SK-N-DZ (cell line): Measurements from ENCODE around the gene CCDC3.
"Not testable (repeated sequence)": the region's sequence is repeated elsewhere in the genome, so short reads cannot be mapped to it uniquely, and the experiment has no call there.

Experiments
- DNase-seq: peaks from one replicate; pipeline ENCODE4 v3.0.0-alpha.2; 2015; ENCODE audit warnings: low spot score

CCDC3 gene

DNA sequence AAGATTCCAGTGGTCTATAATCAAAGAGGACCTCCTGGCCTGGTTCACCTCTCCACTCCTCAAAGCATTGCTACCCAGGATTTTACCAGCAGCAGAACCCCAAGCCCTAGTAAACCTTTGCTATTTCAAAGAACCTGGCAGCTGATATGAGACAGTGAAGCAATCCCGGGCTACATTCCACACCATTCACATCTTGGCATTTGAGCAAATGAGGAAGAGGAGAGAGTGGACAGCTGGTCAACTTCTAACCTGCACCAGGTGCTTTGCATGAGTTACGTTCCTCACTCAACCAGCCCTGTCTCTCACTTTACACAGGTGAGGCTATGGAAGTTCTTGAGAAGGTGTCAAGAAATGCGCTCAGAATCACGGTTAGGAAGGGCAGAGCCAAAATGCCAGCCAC lies 1.1 kb downstream of the CCDC3 start:
- no peak for DNase-seq

- no peak for DNase-seq
These were observed 1.7 kb downstream of the CCDC3 start for GRCh38 chr10:12999849-13000248.

- no peak for DNase-seq
These were observed 6.1 kb downstream of the CCDC3 start for GRCh38 chr10:12995425-12995861.

- no peak for DNase-seq
These were observed 7.9 kb downstream of the CCDC3 start for GRCh38 chr10:12993595-12993994.

GRCh38 chr10:12985347-12985746 lies 16.2 kb downstream of the CCDC3 start:
- DNase-seq, result no peak

DNA sequence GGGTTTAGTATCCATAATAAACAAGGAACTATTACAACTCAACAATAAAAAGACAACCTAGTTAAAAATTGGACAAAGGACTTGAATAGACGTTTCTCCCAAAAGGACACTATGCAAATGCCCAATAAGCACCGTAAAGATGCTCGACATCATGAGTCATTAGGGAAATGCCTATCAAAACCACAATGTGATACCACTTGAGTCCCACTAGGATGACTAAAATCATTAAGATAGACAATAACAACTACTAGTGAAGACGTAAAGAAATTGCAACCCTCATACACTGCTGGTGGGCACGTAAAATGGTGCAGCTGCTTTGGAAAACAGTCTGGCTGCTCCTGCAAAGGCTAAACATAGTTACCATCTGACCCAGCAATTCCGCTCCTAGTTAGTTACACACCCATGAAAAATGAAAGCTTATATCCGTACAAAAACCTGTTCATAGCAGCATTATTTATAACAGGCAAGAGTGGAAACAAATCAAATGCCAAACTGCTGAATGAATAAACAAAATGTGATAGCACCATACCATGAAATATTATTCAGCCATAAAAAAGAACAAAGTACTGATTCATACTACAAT lies 17.3 kb downstream of the CCDC3 start:
- DNase-seq, result no peak

DNA sequence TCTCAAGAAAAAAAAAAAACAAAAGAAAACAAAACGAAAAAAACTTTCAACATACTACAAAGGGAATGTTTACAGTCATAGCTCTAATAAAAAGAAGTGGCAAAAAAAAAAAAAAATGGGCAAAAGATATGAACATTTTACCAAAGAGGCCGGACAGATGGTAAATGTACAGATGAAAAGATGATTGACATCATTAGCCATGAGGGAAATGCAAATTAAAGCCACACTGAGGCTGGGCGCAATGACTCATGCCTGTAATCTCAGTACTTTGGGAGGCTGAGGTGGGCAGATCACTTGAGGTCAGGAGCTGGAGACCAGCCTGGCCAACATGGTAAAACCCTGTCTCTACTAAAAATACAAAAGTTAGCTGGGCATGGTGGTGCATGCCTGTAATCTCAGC lies 17.9 kb downstream of the CCDC3 start:
- DNase-seq, result not testable (repeated sequence)

DNA sequence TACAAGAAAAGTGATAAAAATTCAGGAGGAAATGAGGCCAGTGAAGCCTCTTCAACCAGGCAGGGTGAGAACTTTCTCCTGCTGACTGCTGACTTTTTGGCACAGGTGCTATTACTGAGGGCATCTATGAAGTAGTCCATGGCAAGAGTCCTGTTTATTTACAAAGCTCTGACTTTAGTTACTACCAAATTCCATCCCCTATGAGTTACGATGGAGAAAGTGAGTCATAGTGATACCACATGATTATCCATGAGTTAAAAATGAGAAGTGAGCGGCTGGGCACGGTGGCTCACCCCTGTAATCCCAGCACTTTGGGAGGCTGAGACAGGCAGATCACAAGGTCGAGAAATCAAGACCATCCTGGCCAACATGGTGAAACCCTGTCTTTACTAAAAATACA lies 19.9 kb downstream of the CCDC3 start:
- DNase-seq, result no peak

DNA sequence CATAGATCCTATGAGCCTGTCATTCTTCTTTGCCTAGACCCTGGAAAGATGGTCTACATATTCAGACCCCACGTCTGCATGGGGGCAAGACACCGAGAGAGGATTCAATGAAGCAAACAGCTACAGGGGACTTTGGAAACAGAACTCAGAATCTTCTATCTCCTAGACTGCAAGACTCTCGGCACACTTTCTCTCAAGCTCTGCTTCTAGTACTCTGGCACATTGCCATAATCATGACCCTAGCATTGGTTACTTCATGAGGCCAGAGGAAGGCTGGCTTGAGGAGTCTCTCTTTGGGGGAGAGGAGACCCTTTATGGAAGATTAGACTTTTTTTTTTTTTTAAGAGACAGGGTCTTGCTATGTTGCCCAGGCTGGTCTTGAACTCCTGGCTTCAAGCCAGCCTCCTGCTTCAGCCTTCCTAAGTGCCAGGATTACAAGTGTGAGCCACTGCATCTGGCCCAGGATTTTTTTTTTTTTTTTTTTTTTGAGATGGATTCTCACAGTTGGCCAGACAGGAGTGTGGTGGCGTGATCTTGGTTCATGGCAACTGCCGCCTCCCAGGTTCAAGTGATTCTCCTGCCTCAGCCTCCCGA lies 20.7 kb downstream of the CCDC3 start:
- DNase-seq, result peak; percentile 22

GRCh38 chr10:12980102-12980661 lies 21.3 kb downstream of the CCDC3 start:
- DNase-seq, result peak; percentile 97

DNA sequence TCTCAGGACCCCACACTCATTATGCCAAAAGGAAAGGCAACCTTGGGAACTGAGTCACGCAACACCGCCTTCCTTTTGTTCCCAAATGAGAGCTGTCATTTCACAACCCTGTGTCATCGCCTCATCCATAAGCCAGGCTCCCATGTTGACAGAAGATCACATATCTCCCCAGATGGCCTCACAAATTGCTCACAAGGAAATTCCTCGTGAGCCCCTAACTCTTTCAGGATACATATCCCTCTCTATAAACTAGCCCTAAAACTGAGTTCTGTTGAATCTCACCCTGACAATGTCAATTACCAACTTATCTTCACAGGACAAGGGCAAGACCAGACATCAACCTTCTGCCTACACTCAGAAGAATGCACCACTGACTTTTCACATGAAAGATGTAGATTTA lies 22.6 kb downstream of the CCDC3 start:
- DNase-seq, result peak; percentile 98

DNA sequence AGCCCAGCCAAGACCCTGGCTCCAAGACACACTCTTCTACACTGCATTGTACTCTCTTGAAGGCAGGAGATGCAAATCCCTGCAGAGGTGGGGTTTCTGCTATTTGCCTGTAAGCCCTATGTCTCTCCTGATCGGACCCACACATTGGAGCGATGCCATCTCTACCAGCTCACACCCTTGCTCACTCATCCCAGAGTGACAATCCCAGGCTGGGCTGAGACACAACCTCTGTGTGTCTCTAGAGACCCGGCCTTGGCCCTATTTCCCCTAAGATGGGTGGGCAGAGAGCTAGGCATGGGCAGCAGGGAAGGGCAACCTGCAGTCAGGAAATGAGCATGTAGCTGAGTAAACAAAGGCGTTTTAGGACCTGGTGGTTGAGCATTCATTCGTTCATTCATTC lies 25.6 kb downstream of the CCDC3 start:
- DNase-seq, result no peak

DNA sequence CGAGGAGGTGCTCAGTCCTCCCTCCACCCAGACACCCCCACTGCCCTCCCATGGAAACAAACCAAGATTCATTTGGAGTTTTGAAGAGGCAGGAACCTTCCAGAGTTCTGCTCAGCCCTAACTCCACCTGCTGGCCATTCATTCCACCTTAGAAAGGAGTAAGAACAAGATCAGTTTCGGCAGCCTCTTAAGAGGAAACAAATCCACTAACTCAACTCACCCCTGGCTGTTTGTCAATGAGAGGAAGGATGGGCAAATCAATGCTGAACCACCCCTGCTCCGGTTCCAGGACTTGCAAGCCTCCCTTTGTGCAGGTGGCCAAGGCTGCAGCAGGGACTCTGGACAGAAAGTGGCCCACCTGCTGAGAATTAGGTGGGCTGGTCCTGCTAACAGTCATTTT lies 26.2 kb downstream of the CCDC3 start:
- DNase-seq, result no peak

GRCh38 chr10:12974491-12975199 lies 26.9 kb downstream of the CCDC3 start:
- no peak for DNase-seq

GRCh38 chr10:12974078-12974477 lies 27.4 kb downstream of the CCDC3 start:
- DNase-seq, result no peak

DNA sequence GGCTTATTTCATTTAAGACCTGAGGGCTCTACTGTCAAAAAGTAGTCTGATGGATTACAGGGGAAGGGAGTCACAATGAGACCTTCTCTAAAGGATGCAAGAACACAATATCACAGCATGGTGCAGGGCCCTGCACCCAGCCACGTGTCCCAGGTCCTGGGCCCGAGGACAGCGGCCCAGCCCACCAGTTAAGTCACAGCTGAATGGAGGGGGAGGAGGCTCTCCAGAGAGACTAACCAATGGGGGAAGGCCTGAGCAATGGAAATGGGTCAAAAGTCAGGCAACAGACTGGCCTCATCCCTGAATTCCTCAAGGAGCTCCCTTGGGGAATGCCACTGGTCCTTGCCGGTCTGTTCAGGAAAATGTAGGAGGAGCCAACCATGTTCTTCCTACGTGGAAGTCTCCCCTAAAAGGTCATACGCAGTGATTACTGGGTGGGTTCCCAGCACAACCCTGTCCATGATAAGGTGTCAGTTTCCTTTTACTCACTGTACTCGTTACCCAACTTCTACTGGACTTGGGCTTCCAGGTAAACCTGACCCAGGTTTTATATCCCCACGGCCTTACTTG lies 28.3 kb downstream of the CCDC3 start:
- DNase-seq, result peak; percentile 19

GRCh38 chr10:12972146-12972545 lies 29.4 kb downstream of the CCDC3 start:
- no peak for DNase-seq

DNA sequence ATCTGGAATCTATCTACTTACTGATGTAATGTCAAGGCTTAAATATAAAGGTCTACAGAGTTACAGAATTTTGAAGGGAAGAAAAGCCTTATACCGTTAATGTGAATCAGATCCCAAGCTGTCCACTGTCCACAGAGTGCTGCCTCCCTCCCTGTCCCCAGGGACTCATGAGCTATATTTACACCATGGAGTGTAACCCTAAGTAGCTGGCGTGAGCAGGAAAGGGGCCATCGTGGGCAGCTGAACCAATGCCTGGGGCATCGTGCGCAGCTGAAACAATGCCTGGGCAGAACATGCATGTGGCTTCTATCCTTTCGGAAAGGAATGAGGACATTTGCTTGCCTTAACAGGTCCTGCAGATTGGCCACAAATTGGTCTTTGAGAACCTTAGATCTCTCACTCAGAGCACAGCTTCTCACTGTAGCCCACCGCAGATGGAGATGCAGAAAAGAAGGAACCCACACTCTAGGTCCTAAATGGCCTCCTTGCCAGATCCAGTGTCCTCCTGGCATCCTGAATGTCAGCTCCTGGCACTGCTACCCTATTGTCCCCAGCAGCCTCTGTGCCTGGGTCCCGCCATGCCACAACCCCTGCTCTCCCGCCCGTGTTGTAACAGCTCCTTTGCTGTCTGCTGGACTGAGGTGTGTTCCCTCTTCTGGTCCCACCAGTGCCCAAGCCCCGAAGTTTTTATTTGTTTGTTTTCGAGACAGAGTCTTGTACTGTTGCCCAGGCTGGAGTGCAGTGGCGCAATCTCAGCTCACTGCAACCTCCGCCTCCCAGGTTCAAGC lies 30.3 kb downstream of the CCDC3 start:
- DNase-seq, result no peak

DNA sequence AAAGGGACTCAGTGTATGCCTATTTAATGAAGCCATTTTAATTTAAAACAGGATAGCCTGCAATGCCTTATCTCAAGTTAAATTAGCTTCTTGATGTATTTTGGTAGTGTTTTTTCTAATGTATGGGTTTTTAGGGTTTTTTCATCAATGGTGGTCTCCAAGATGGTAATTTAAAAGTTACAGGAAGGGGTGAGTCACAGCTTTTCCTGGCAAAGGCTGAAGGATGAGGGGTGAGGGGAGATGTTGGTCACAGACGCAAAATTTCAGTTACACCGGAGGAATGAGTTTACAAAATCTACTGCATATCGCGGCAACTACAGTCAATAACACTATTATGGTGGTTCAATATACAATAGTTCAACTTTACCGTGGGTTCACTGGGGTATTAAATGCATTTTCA lies 31.6 kb downstream of the CCDC3 start:
- no peak for DNase-seq

DNA sequence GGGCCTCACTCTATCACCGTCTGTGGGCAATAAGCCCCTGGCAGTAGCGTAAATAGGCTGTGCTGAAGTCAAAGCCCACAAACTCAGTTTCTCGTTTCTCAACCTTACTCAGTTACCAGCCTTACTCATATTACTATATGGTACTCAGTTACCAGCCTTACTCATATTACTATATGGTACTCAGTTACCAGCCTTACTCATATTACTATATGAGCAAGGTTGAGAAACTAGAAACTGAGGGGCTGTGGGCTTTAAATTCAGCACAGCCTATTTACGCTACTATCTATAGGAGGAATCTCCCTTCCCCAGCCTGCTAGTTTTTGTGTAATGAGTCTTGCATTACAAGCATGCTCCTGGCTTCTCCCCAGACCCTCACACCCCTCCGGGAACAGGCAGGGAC lies 35.4 kb downstream of the CCDC3 start:
- DNase-seq, result no peak

GRCh38 chr10:12965571-12965970 lies 35.9 kb downstream of the CCDC3 start:
- DNase-seq, result no peak

DNA sequence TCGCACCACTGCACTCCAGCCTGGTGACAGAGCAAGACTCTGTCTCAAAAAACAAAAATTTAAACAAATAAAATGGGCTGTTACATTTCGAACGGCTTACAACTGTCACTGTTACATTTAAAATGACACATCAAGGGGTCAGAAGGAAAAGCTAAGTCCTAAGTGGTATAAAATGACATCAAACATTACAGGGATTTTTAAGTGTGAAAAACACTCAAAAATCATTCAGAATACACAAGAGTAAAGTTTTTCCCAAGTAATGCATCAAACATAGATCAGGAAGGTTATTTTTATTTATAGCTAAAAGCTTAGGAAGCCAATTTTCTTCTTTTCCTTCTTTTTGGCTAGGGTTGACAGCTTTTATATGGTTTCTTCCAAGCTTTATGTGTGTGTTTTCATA lies 39.0 kb downstream of the CCDC3 start:
- no peak for DNase-seq
